Adrenal gland (tissue), 5 donors: Measurements from ENCODE around the gene SEMA3G.

Experiments used
- CTCF ChIP-seq, 6 experiments: fragments of 450-650 bp in 4 of 6; fragments of 200-600 bp in 2 of 6; sonication (generic) in 1 of 6; IDR thresholded peaks; 1 replicate in 5 of 6; 2 replicates in 1 of 6; pipeline versions ENCODE4 v1.5.1 to v1.8.0; 2016 to 2021; ENCODE audit warnings: antibody characterized with exemption in 6 of 6, mild to moderate bottlenecking in 2 of 6, moderate library complexity in 1 of 6
- POLR2A ChIP-seq, 2 donors: fragments of 450-650 bp; IDR thresholded peaks; one replicate each; pipeline ENCODE4 v1.6.1; 2017; ENCODE audit warnings: antibody characterized with exemption in 2 of 2, mild to moderate bottlenecking in 2 of 2, moderate library complexity in 1 of 2
- donor health status: DM: no; HTN: no; CAD: no.

- TF ChIP-seq CTCF (IDR thresholded peaks at IDR 0.05), result no peak
- no peak for TF ChIP-seq POLR2A (IDR thresholded peaks at IDR 0.05)
Observed at GRCh38 chr3:52434491-52435115, 10.3 kb downstream of the SEMA3G start.
